Measurements from ENCODE around the gene CARD14. TPM values are rescaled to one million over a fixed set of nuclear protein-coding genes. Genes with fewer than 3 reads are reported as not detected.

Gene CARD14
- total RNA-seq, 1 donor from 2014 or later, result 1.6 TPM

DNA sequence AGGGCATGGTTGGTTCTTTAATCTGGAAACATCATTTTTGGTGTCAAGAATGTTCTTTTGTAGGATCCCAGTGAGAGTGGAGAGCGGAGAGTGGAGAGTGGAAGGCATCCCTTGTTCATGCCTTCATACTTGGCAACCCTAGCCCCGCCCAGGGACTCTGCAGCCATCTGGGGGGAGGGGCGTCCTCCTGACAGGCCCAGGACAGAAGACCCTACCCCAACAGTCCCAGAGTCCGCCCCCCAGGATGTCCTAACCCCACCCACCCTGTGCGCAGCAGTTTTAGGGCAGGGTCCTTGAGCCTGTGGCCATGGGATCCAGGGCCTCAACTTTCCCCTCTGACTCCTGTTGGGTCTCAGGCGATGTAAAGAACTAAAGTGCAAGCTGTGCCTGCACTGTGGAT is 54.9 kb downstream of the CARD14 start:
- FAIRE-seq (no peak), DNase-seq (ENCODE audit: low read depth) (no peak)
- Histone ChIP-seq H3K36me3 (ENCODE audit: control insufficient read depth, insufficient read depth, low read length) (no peaks in the 10 kb centered on the region), H3K27me3 (ENCODE audit: control insufficient read depth, insufficient read depth, low read length) (peaks cover 3% of the 10 kb centered on the region), H3K4me3 (ENCODE audit: low read depth, low read length) (no peak overlapping the region)
- TF ChIP-seq, protein P1, sequence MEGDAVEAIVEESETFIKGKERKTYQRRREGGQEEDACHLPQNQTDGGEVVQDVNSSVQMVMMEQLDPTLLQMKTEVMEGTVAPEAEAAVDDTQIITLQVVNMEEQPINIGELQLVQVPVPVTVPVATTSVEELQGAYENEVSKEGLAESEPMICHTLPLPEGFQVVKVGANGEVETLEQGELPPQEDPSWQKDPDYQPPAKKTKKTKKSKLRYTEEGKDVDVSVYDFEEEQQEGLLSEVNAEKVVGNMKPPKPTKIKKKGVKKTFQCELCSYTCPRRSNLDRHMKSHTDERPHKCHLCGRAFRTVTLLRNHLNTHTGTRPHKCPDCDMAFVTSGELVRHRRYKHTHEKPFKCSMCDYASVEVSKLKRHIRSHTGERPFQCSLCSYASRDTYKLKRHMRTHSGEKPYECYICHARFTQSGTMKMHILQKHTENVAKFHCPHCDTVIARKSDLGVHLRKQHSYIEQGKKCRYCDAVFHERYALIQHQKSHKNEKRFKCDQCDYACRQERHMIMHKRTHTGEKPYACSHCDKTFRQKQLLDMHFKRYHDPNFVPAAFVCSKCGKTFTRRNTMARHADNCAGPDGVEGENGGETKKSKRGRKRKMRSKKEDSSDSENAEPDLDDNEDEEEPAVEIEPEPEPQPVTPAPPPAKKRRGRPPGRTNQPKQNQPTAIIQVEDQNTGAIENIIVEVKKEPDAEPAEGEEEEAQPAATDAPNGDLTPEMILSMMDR (IDR thresholded peaks at IDR 0.05; ENCODE audit: insufficient read depth, low read length, severe bottlenecking), result no peak

DNA sequence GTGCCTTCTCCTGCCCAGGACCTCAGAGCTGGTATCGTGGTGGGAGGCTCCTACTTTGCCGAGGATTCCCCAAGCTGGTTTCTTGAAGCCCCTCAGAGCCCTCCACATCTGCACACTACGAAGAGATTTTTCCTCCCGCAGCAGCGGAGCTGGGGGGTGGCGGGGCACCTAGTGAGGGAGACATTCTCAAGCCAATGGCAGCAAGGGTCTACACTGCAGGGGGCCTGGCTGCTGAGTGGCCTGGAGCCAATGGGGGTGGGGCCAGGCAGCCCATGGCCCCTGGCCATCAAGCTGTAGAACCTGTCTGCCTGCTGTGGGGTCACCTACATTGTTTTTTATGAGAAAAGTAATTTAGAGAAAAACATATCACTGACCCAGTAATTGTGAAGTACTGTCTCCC is 55.4 kb downstream of the CARD14 start:
- H3K36me3 ChIP-seq (ENCODE audit: control insufficient read depth, insufficient read depth, low read length), result no peaks in the 10 kb centered on the region
- no peak for DNase-seq (ENCODE audit: low read depth)
- no peak overlapping the region for H3K4me3 ChIP-seq (ENCODE audit: low read depth, low read length)
- TF ChIP-seq, protein P1 (IDR thresholded peaks at IDR 0.05; ENCODE audit: insufficient read depth, low read length, severe bottlenecking), result no peak
- FAIRE-seq, result no peak
- H3K27me3 ChIP-seq (ENCODE audit: control insufficient read depth, insufficient read depth, low read length), result peaks cover 3% of the 10 kb centered on the region

DNA sequence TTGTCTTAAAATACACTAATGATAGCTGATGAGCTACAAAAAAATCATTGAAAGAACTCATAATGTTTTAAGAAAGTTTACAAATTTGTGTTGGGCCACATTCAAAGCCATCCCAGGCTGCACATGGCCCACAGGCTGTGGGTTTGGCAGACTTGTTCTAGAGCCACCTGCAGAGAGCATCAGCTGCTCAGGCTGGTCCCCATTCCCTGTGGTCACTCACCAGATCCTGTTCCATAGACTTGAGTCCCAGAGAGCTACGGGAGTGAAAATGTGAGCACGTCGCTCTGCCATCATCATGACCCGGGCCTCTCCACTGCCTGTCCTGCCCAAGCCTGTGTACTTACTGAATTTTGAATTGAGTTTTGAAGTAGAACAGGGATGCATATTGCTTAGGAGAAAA is 57.3 kb downstream of the CARD14 start:
- DNase-seq (ENCODE audit: low read depth) (no peak), FAIRE-seq (no peak)
- Histone ChIP-seq H3K27me3 (ENCODE audit: control insufficient read depth, insufficient read depth, low read length) (no peaks in the 10 kb centered on the region), H3K36me3 (ENCODE audit: control insufficient read depth, insufficient read depth, low read length) (no peaks in the 10 kb centered on the region), H3K4me3 (ENCODE audit: low read depth, low read length) (no peak overlapping the region)
- TF ChIP-seq, protein P1 (IDR thresholded peaks at IDR 0.05; ENCODE audit: insufficient read depth, low read length, severe bottlenecking), result no peak

DNA sequence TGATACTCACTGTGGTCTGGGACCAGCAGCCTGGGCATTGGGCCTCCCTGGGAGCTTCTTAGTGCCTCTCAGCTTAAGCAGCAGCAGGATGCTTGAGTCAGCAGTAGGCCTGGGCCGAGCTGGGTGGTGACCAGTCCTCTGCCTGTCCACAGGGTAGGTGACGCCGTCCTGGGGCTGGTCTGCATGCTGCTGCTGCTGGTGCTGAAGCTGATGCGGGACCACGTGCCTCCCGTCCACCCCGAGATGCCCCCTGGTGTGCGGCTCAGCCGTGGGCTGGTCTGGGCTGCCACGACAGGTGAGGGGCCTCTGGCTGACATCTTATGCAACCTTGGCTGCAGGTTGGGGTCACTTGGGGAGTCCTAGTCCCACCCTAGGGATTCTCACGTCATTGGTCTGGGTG is 57.8 kb downstream of the CARD14 start:
- Histone ChIP-seq H3K27me3 (ENCODE audit: control insufficient read depth, insufficient read depth, low read length) (no peaks in the 10 kb centered on the region), H3K4me3 (ENCODE audit: low read depth, low read length) (no peak overlapping the region), H3K36me3 (ENCODE audit: control insufficient read depth, insufficient read depth, low read length) (no peaks in the 10 kb centered on the region)
- TF ChIP-seq, protein P1 (IDR thresholded peaks at IDR 0.05; ENCODE audit: insufficient read depth, low read length, severe bottlenecking), result no peak
- FAIRE-seq, result no peak
- DNase-seq (ENCODE audit: low read depth), result no peak

- no peak overlapping the region for H3K4me3 ChIP-seq (ENCODE audit: low read depth, low read length)
- no peaks in the 10 kb centered on the region for H3K36me3 ChIP-seq (ENCODE audit: control insufficient read depth, insufficient read depth, low read length)
- H3K27me3 ChIP-seq (ENCODE audit: control insufficient read depth, insufficient read depth, low read length), result no peaks in the 10 kb centered on the region
- TF ChIP-seq, protein P1 (IDR thresholded peaks at IDR 0.05; ENCODE audit: insufficient read depth, low read length, severe bottlenecking), result no peak
- FAIRE-seq (no peak), DNase-seq (ENCODE audit: low read depth) (no peak)
Measured at GRCh38 chr17:80228477-80228876, 58.6 kb downstream of the CARD14 start.

GRCh38 chr17:80229011-80229410 is 59.2 kb downstream of the CARD14 start:
- TF ChIP-seq, protein P1 (IDR thresholded peaks at IDR 0.05; ENCODE audit: insufficient read depth, low read length, severe bottlenecking), result no peak
- Histone ChIP-seq H3K27me3 (ENCODE audit: control insufficient read depth, insufficient read depth, low read length) (no peaks in the 10 kb centered on the region), H3K36me3 (ENCODE audit: control insufficient read depth, insufficient read depth, low read length) (no peaks in the 10 kb centered on the region), H3K4me3 (ENCODE audit: low read depth, low read length) (no peak overlapping the region)
- DNase-seq (ENCODE audit: low read depth) (peak; percentile 8), FAIRE-seq (no peak)

Data from bronchial epithelial cell (primary cell).